SK-N-SH (cell line): Measurements from ENCODE around the gene EFHD2. TPM values are rescaled to one million over a fixed set of nuclear protein-coding genes. Genes with fewer than 3 reads are reported as not detected.
"Not testable (repeated sequence)": the region's sequence is repeated elsewhere in the genome, so short reads cannot be mapped to it uniquely, and the experiment has no call there.

Source experiments
- CTCF ChIA-PET: fragments of 300-600, 350-600 bp; formaldehyde crosslinking; extraction: SDS; loops from one replicate; lab custom pipeline; 2021; lab: Yijun Ruan, JAX
- POLR2A ChIA-PET: fragments of 350-600 bp; sonication (Branson Sonifier 250); formaldehyde crosslinking; extraction: SDS; loops from one replicate; lab custom pipeline; 2020; ENCODE audit warnings: antibody characterized with exemption, inconsistent platforms; lab: Yijun Ruan, JAX
- DNase-seq: peaks from one replicate; pipeline ENCODE4 v3.0.0; 2012
- H2AFZ ChIP-seq: fragments of 200-600 bp; sonication (generic); 2 replicates; pipeline ENCODE4 v1.8.1; 2016; ENCODE audit warnings: antibody characterized with exemption, mild to moderate bottlenecking, low read depth
- H3F3A ChIP-seq: fragments of 200-600 bp; sonication (generic); replicated peaks from 2 replicates; pipeline ENCODE3; 2016; ENCODE audit warnings: antibody characterized with exemption, mild to moderate bottlenecking; ENCODE audit not compliant: insufficient read depth
- H3K27ac ChIP-seq, 2 experiments: fragments of 200-500 bp in 1 of 2; fragments of 200-600 bp in 1 of 2; sonication (Bioruptor generic) in 1 of 2; sonication (generic), shearing (Covaris generic) in 1 of 2; 2 replicates each; pipeline versions ENCODE4 v1.5.1 to v1.6.1; 2014 to 2016; ENCODE audit warnings: low read depth in 2 of 2, inconsistent platforms in 1 of 2, low read length in 1 of 2, mild to moderate bottlenecking in 1 of 2, mixed read lengths in 1 of 2
- H3K27me3 ChIP-seq: fragments of 200-600 bp; sonication (generic), shearing (Covaris generic); 2 replicates; pipeline ENCODE4 v1.6.1; 2016; ENCODE audit warnings: mixed run types; ENCODE audit not compliant: insufficient read depth
- H3K36me3 ChIP-seq, 2 experiments: fragments of 200-500 bp in 1 of 2; fragments of 200-600 bp in 1 of 2; sonication (Bioruptor generic) in 1 of 2; sonication (generic) in 1 of 2; replicated peaks in 1 of 2; 2 replicates each; pipeline versions ENCODE3 to v1.5.1; 2014 to 2016; ENCODE audit warnings: low read length in 1 of 2, mild to moderate bottlenecking in 1 of 2; ENCODE audit not compliant: insufficient read depth in 2 of 2, control insufficient read depth in 1 of 2
- H3K4me1 ChIP-seq, 2 experiments: fragments of 200-500 bp in 1 of 2; fragments of 200-600 bp in 1 of 2; sonication (Bioruptor generic) in 1 of 2; sonication (generic), shearing (Covaris generic) in 1 of 2; 2 replicates each; pipeline versions ENCODE4 v1.5.1 to v1.6.1; 2014 to 2016; ENCODE audit warnings: low read depth in 1 of 2, low read length in 1 of 2, mixed run types in 1 of 2; ENCODE audit not compliant: insufficient read depth in 2 of 2, control insufficient read depth in 1 of 2
- H3K4me2 ChIP-seq: fragments of 200-600 bp; sonication (generic), shearing (Covaris generic); 2 replicates; pipeline ENCODE4 v1.6.1; 2017; ENCODE audit warnings: mixed run types
- H3K4me3 ChIP-seq, 2 experiments: fragments of 200-500 bp in 1 of 2; fragments of 200-600 bp in 1 of 2; sonication (Bioruptor generic) in 1 of 2; sonication (generic), shearing (Covaris generic) in 1 of 2; 2 replicates each; pipeline versions ENCODE4 v1.5.1 to v1.8.1; 2014 to 2016; ENCODE audit warnings: low read depth in 2 of 2, inconsistent platforms in 1 of 2, low read length in 1 of 2, mild to moderate bottlenecking in 1 of 2, mixed read lengths in 1 of 2, moderate library complexity in 1 of 2
- H3K79me2 ChIP-seq: fragments of 200-600 bp; sonication (generic); 2 replicates; pipeline ENCODE4 v1.8.1; 2017; ENCODE audit warnings: mild to moderate bottlenecking; ENCODE audit not compliant: insufficient read depth
- H3K9ac ChIP-seq: fragments of 200-600 bp; sonication (generic); 2 replicates; pipeline ENCODE4 v1.6.1; 2017; ENCODE audit warnings: mixed run types
- H3K9me2 ChIP-seq: fragments of 200-600 bp; sonication (generic); 2 replicates; pipeline ENCODE4 v1.6.1; 2017; ENCODE audit warnings: mixed run types
- H3K9me3 ChIP-seq: fragments of 200-600 bp; sonication (generic); 2 replicates; pipeline ENCODE4 v1.6.1; 2017; ENCODE audit warnings: mixed run types, mild to moderate bottlenecking, moderate library complexity
- H4K20me1 ChIP-seq: fragments of 200-600 bp; sonication (generic); 2 replicates; pipeline ENCODE4 v1.6.1; 2017; ENCODE audit warnings: mild to moderate bottlenecking, mixed run types; ENCODE audit not compliant: insufficient read depth
- EP300 ChIP-seq, 2 experiments: IDR thresholded peaks; 2 replicates each; pipeline versions ENCODE4 v1.4.0 to v1.6.1; 2012; ENCODE audit warnings: borderline replicate concordance in 1 of 2, low read depth in 1 of 2, low read length in 1 of 2
- FOSL2 ChIP-seq: IDR thresholded peaks from 2 replicates; pipeline ENCODE4 v1.4.0; 2012; ENCODE audit warnings: low read depth, mild to moderate bottlenecking, moderate library complexity, borderline replicate concordance
- FOXJ3 ChIP-seq: sonication (generic); formaldehyde crosslinking; IDR thresholded peaks from 2 replicates; pipeline ENCODE4 v1.5.1; 2020; ENCODE audit warnings: mild to moderate bottlenecking, missing genetic modification reagents
- MXI1 ChIP-seq: IDR thresholded peaks from 2 replicates; pipeline ENCODE4 v1.6.1; 2012; ENCODE audit warnings: mild to moderate bottlenecking, low read depth, low read length, improper control_type of control experiment
- NFIC ChIP-seq: IDR thresholded peaks from 2 replicates; pipeline ENCODE4 v1.4.0; 2012; ENCODE audit warnings: borderline replicate concordance
- PBX3 ChIP-seq: IDR thresholded peaks from 2 replicates; pipeline ENCODE4; 2012
- RXRA ChIP-seq: IDR thresholded peaks from 2 replicates; pipeline ENCODE4 v1.4.0; 2012; ENCODE audit warnings: low read depth, mild to moderate bottlenecking, borderline replicate concordance
- SIN3A ChIP-seq: IDR thresholded peaks from 2 replicates; pipeline ENCODE4 v1.6.1; 2012; ENCODE audit warnings: low read depth, mild to moderate bottlenecking, low read length, moderate library complexity, borderline replicate concordance
- SMC3 ChIP-seq: IDR thresholded peaks from 2 replicates; pipeline ENCODE4 v1.6.1; 2012; ENCODE audit warnings: low read depth, low read length, improper control_type of control experiment
- TCF12 ChIP-seq: IDR thresholded peaks from 2 replicates; pipeline ENCODE4 v1.4.0; 2012
- USF1 ChIP-seq: IDR thresholded peaks from 2 replicates; pipeline ENCODE4 v1.4.0; 2012; ENCODE audit warnings: low read depth, borderline replicate concordance
- WGBS: methylation state at CpG from one replicate; pipeline ENCODE4 v1.1.6; 2017; ENCODE audit warnings: low lambda C conversion rate; 5-methylcytosine and 5-hydroxymethylcytosine counted together
- polyA plus RNA-seq, 3 experiments: library from polyadenylated mRNA; depleted of rRNA; stranded (reverse); fragments of >200 nt; gene quantifications; 2 replicates each; pipeline ENCODE4 v1.2.3, GENCODE V29; 2012
- TF ChIP-seq, protein P1 (sequence below): fragments of 200-600 bp; sonication (generic); IDR thresholded peaks from 2 replicates; pipeline ENCODE4 v1.6.1; 2017; ENCODE audit warnings: antibody characterized with exemption, mild to moderate bottlenecking, moderate library complexity
- TF ChIP-seq, protein P2 (sequence below): IDR thresholded peaks from 2 replicates; pipeline ENCODE4 v1.4.0; 2012; ENCODE audit warnings: low read depth

Gene EFHD2
- polyA plus RNA-seq, 1 of the 3 experiments (the other 2 are of a cell fraction), result 59.8 TPM

GRCh38 chr1:15426492-15427279 lies 17.0 kb downstream of the EFHD2 start:
- ChIA-PET POLR2A (no interaction called here), CTCF (interaction anchor here (1.3 to 14.9 kb wide), 2 partner anchors 106 to 122 kb away, joined by 5 to 311 read pairs; no protein-coding TSS in a partner anchor)
- no peaks in the 10 kb centered on the region; a peak in 2 of 4 replicates for H3K4me1 ChIP-seq
- DNase-seq, result no peak
- no peaks in the 10 kb centered on the region for H3K27me3 ChIP-seq
- 0 out of 2 replicates have a peak overlapping the region, but pooled peaks have one; percentile 37 for H3K4me2 ChIP-seq
- no peak overlapping the region; a peak in 1 of 4 replicates for H3K27ac ChIP-seq
- WGBS, result 82% methylated on average over 26 of the region's 30 CpGs
- H3K9me3 ChIP-seq, result no peaks in the 10 kb centered on the region
- H3K9ac ChIP-seq, result no peak overlapping the region
- peaks cover 14% of the 10 kb centered on the region; the same call in 1 of the 2 replicates for H4K20me1 ChIP-seq
- H3F3A ChIP-seq, result peaks cover 3% of the 10 kb centered on the region
- H3K79me2 ChIP-seq, result peaks cover 23% of the 10 kb centered on the region
- H2AFZ ChIP-seq, result no peak overlapping the region
- H3K9me2 ChIP-seq, result no peaks in the 10 kb centered on the region
- no peak overlapping the region for H3K4me3 ChIP-seq
- peaks cover 4 to 7% of the 10 kb centered on the region in 2 experiments for H3K36me3 ChIP-seq
- TF ChIP-seq FOSL2 (peak; percentile 59; the same call in 1 of the 2 replicates), FOXJ3 (no peak), NFIC (0 out of 2 replicates have a peak, but pooled peaks have one; percentile 12)

DNA sequence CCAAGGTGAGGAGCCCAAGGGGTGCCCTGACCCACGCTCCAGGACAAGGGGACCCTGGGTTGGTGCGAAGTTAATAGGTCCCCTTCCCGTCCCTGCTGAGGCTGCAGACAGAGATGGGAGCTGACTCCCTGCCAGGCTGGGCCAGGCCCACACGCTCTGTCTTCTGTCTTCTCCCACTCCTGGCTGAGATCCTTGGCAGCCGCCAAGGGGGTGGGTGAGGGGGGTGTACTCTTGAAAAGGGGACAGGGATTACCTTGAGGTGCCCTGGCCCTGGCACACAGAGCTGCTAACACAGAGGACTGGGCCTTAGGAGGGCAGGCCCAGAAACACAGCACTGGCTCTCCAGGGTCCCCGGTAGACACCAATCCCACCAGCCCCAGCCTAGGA lies 17.6 kb downstream of the EFHD2 start:
- no peak overlapping the region for H3K4me2 ChIP-seq
- H3K9ac ChIP-seq, result no peak overlapping the region
- no peaks in the 10 kb centered on the region for H3K9me2 ChIP-seq
- H3K27ac ChIP-seq, result no peak overlapping the region; a peak in 1 of 4 replicates
- H3K4me1 ChIP-seq, result no peaks in the 10 kb centered on the region; a peak in 2 of 4 replicates
- H3K36me3 ChIP-seq, result peaks cover 4 to 7% of the 10 kb centered on the region in 2 experiments
- no peaks in the 10 kb centered on the region for H3K9me3 ChIP-seq
- CTCF ChIA-PET, result interaction anchor here (1.6 to 14.9 kb wide), 2 partner anchors 107 to 275 kb away, joined by 4 to 311 read pairs; no protein-coding TSS in a partner anchor
- H3F3A ChIP-seq, result peaks cover 3% of the 10 kb centered on the region
- H3K4me3 ChIP-seq, result no peak overlapping the region
- H3K27me3 ChIP-seq, result no peaks in the 10 kb centered on the region
- H3K79me2 ChIP-seq, result peaks cover 17% of the 10 kb centered on the region
- WGBS, result 91% methylated on average over 1 of the region's 6 CpGs
- DNase-seq, result no peak
- no peak overlapping the region for H2AFZ ChIP-seq
- TF ChIP-seq, protein P1, sequence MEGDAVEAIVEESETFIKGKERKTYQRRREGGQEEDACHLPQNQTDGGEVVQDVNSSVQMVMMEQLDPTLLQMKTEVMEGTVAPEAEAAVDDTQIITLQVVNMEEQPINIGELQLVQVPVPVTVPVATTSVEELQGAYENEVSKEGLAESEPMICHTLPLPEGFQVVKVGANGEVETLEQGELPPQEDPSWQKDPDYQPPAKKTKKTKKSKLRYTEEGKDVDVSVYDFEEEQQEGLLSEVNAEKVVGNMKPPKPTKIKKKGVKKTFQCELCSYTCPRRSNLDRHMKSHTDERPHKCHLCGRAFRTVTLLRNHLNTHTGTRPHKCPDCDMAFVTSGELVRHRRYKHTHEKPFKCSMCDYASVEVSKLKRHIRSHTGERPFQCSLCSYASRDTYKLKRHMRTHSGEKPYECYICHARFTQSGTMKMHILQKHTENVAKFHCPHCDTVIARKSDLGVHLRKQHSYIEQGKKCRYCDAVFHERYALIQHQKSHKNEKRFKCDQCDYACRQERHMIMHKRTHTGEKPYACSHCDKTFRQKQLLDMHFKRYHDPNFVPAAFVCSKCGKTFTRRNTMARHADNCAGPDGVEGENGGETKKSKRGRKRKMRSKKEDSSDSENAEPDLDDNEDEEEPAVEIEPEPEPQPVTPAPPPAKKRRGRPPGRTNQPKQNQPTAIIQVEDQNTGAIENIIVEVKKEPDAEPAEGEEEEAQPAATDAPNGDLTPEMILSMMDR, result no peak
- TF ChIP-seq RXRA (no peak), SIN3A (no peak), FOXJ3 (no peak), EP300 (IDR thresholded peaks at IDR 0.05; ENCODE audit: borderline replicate concordance in 1 of 2, low read depth in 1 of 2, low read length in 1 of 2) (no peak), USF1 (no peak), SMC3 (no peak), PBX3 (no peak), TCF12 (no peak), MXI1 (no peak)
- TF ChIP-seq, protein P2, sequence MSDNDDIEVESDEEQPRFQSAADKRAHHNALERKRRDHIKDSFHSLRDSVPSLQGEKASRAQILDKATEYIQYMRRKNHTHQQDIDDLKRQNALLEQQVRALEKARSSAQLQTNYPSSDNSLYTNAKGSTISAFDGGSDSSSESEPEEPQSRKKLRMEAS, result no peak
- TF ChIP-seq, all 33 proteins: peak for 0
- POLR2A ChIA-PET, result no interaction called here
- H4K20me1 ChIP-seq, result peaks cover 14% of the 10 kb centered on the region; the same call in 1 of the 2 replicates

DNA sequence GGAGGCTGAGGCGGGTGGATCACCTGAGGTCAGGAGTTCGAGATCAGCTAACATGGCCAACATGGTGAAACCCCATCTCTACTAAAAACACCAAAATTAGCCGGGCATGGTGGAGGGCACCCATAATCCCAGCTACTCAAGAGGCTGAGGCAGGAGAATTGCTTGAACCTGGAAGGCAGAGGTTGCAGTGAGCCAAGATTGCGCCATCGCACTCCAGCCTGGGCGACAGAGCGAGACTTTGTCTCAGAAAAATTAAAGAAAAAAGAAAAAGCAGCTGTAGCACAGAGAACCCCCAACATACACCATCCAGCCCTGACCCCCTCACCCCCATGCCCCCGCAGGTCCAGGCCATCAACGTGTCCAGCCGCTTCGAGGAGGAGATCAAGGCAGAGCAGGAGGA lies 18.6 kb downstream of the EFHD2 start:
- POLR2A ChIA-PET, DNase-seq, H3F3A ChIP-seq, H3K79me2 ChIP-seq, H3K36me3 ChIP-seq, H2AFZ ChIP-seq, H3K9ac ChIP-seq, H3K27me3 ChIP-seq, H3K4me3 ChIP-seq, H3K27ac ChIP-seq, H3K4me2 ChIP-seq, H3K9me3 ChIP-seq, H3K4me1 ChIP-seq, H3K9me2 ChIP-seq: not testable (repeated sequence)
- 97% methylated on average over 11 of the region's 11 CpGs for WGBS
- H4K20me1 ChIP-seq, result peaks cover 11% of the 10 kb centered on the region; the same call in 1 of the 2 replicates
- CTCF ChIA-PET, result interaction anchor here (1.2 to 14.9 kb wide), 3 partner anchors 108 to 276 kb away, joined by 3 to 311 read pairs (median 4); no protein-coding TSS in a partner anchor
